ENCODE results near the gene WDR11. TPM values are rescaled to one million over a fixed set of nuclear protein-coding genes. Genes with fewer than 3 reads are reported as not detected.

WDR11 gene
- total and polyA plus RNA-seq, 9 of the 15 experiments (the other 6 are each of a cell fraction or from before 2014, with no cell fraction given), result 12.4 to 50.7 (median 23.6) TPM

GRCh38 chr10:120850911-120851865 lies at the start of gene WDR11 (continued):
- TF ChIP-seq ZNF140 (CRISPR knock-in tag; IDR thresholded peaks at IDR 0.05) (no peak), BRF1 (IDR thresholded peaks at IDR 0.05; ENCODE audit: borderline replicate concordance, extremely low read depth, insufficient read length) (no peak), MGA (IDR thresholded peaks at IDR 0.05) (no peak), MBD2 (IDR thresholded peaks at IDR 0.05; ENCODE audit: borderline replicate concordance, low read depth) (peak; percentile 82), E2F5 (CRISPR knock-in tag; IDR thresholded peaks at IDR 0.05) (no peak), CREBBP (IDR thresholded peaks at IDR 0.05; ENCODE audit: low read depth, low read length) (no peak)
- TF ChIP-seq, protein P1, sequence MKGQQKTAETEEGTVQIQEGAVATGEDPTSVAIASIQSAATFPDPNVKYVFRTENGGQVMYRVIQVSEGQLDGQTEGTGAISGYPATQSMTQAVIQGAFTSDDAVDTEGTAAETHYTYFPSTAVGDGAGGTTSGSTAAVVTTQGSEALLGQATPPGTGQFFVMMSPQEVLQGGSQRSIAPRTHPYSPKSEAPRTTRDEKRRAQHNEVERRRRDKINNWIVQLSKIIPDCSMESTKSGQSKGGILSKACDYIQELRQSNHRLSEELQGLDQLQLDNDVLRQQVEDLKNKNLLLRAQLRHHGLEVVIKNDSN (CRISPR knock-in tag; IDR thresholded peaks at IDR 0.05), result no peak
- TF ChIP-seq, protein P2, sequence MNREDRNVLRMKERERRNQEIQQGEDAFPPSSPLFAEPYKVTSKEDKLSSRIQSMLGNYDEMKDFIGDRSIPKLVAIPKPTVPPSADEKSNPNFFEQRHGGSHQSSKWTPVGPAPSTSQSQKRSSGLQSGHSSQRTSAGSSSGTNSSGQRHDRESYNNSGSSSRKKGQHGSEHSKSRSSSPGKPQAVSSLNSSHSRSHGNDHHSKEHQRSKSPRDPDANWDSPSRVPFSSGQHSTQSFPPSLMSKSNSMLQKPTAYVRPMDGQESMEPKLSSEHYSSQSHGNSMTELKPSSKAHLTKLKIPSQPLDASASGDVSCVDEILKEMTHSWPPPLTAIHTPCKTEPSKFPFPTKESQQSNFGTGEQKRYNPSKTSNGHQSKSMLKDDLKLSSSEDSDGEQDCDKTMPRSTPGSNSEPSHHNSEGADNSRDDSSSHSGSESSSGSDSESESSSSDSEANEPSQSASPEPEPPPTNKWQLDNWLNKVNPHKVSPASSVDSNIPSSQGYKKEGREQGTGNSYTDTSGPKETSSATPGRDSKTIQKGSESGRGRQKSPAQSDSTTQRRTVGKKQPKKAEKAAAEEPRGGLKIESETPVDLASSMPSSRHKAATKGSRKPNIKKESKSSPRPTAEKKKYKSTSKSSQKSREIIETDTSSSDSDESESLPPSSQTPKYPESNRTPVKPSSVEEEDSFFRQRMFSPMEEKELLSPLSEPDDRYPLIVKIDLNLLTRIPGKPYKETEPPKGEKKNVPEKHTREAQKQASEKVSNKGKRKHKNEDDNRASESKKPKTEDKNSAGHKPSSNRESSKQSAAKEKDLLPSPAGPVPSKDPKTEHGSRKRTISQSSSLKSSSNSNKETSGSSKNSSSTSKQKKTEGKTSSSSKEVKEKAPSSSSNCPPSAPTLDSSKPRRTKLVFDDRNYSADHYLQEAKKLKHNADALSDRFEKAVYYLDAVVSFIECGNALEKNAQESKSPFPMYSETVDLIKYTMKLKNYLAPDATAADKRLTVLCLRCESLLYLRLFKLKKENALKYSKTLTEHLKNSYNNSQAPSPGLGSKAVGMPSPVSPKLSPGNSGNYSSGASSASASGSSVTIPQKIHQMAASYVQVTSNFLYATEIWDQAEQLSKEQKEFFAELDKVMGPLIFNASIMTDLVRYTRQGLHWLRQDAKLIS (CRISPR knock-in tag; IDR thresholded peaks at IDR 0.05), result no peak

Measured in K562 (cell line).